HG03521 (cell line): Measurements from ENCODE around the gene MEGF10.
"Not testable (repeated sequence)": the region's sequence is repeated elsewhere in the genome, so short reads cannot be mapped to it uniquely, and the experiment has no call there.

Experiments used
- ATAC-seq: cut with Tn5 transposase; IDR thresholded peaks from one replicate; pipeline ENCODE4 v1.9.1; 2021; ENCODE audit warnings: mild to moderate bottlenecking, moderate library complexity; ENCODE audit not compliant: unreplicated experiment

MEGF10 gene

GRCh38 chr5:127290019-127290945, at the start of gene MEGF10:
MEGF10 (plus strand) TSS chr5:127290796; CDS start chr5:127331309, 40,513 bp downstream.
- no peak for ATAC-seq

- no peak for ATAC-seq
Measured at GRCh38 chr5:127243011-127243410, 47.6 kb upstream of the MEGF10 start.

- ATAC-seq, result no peak
Measured at GRCh38 chr5:127254729-127255284, 35.8 kb upstream of the MEGF10 start.

GRCh38 chr5:127256886-127257597, 33.6 kb upstream of the MEGF10 start:
- no peak for ATAC-seq

DNA sequence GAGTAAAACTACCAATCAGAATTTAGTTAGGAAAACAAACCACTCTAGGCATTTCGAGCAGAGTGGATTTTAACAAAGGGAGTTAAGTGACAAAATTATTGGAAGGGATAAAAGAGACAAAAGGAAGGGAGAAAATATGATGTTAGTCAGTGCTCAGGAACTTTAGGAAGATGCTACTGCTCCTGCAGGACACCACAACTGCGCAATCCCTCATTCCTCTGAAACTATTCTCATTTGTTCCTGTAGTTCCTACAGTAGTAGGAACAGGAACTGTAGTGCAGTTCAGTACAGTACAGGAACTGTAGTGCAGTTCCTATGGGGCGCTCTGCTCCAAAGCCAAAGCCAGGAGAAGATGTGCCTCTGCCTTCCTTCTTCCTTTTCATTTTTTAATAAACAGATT, 29.9 kb upstream of the MEGF10 start:
- no peak for ATAC-seq

- ATAC-seq, result not testable (repeated sequence)
Measured at GRCh38 chr5:127265473-127265872, 25.1 kb upstream of the MEGF10 start.

GRCh38 chr5:127268342-127268741, 22.3 kb upstream of the MEGF10 start:
- not testable (repeated sequence) for ATAC-seq

- ATAC-seq, result not testable (repeated sequence)
Measured at GRCh38 chr5:127270713-127271112, 19.9 kb upstream of the MEGF10 start.

DNA sequence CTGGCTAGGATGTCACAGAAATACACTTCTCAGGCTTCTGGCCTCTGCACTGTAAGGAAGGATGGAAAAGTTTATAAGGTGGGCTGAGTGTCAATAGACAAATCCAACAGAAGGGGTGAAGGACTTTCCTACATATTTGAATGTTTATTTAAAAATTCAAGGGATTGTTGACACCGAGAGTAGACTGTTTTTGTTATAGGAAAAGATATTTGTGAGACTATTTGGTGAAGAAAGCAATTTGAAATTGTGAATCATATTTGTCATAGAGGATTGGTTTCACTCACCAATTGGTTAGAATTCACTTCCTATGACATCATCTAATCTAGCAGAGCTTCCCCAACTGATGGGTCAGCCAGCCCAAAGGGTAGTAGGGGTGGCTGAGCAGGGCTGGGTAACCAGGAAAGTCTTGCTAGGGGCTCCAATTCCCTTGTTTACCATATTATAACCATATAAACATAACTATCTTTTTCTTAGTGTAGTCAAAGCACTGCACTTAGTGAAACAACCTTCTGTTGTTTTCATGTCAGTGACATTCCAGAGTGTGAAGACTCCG, 14.9 kb upstream of the MEGF10 start:
- ATAC-seq, result no peak

- no peak for ATAC-seq
Measured at GRCh38 chr5:127280491-127281220, 9.9 kb upstream of the MEGF10 start.

- no peak for ATAC-seq
Measured at GRCh38 chr5:127281609-127282008, 9.0 kb upstream of the MEGF10 start.

GRCh38 chr5:127288676-127289075, 1.9 kb upstream of the MEGF10 start:
- ATAC-seq, result no peak

DNA sequence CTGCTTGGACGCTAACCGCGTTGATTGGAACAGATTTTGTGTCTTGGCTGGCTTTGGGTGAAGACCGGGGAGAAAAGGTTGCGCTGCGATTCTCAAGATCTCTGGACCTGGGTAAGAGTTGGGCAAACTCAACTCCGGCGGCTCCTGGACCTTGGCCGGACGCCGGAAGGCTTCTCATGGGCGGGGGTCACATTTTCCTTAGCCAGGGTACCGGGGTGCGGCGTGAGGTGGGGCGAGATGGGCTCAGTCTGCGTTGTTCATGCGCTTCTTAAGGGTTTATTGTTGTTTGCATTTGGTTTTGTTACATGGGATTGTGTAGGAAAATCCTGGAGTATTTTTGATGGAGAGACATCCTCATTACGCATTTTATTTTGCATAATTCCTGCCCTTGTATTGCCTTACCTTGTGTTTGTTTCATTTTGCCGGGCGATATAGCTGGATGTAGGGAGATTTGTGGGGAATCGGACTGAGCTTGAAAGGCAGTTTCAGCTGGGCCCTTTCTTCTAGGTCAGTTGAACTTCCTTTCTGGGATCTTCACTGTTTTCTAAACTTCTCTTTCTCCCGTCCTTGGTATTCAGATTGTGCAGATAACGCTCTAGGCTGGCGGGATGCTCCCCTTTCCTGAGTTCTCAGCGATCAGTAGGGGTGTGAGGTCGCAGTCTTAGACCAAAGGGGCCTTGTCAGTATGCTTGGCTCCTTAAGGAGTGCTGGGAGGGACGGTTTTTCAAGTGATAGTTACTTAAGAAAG, 524 bp downstream of the MEGF10 start:
- no peak for ATAC-seq

DNA sequence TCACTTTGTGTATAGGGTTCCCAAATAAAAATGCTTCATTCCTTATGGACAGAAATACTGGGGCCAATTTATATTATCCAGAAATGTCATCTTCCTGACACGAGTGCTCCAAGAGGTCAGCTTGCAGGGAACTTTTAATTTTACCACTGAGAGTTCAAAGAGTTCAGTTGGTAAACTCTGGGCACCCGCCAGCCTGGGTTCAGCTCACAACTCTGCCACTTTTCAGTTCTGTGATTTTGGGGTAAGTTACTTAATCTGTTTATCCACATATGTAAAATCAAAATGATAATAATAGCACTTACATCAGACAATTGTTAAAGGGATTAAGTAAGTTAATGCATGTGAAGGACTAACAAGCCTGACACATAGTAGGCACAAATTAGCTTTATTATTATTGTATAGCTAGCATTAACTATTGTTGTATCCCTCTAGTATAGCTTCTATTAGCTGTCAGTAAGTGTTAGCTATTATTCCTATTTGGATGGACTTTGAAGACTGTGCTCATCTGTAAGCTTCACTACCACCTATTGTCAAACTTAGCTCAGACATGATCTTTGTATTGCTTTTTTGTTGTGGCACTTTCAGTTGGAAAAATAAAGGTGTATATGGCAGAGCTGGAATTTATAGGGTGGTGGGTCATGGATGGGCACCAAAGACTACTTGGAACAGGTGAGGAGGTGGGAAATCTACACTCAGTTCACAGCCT, 1.6 kb downstream of the MEGF10 start:
- ATAC-seq, result no peak

DNA sequence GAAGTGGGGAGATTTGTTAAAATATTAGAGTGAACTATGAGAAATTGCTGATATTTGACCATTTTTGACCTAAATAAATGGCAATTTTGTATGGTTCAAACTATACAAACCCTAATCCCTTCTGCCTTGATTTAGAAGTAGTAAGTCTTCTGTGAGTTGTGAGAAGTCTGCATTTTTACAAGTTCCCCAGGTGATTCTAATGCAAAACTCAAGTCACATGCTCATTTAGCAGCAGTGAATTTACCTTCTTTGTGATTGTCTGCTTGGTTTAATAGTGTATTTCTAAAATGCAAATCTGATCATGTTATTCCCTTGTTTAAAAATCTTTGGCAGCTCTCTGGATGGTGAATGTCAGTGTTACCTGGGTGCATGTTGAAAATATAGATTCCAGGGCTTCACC, 2.8 kb downstream of the MEGF10 start:
- no peak for ATAC-seq

GRCh38 chr5:127294829-127295228, 4.2 kb downstream of the MEGF10 start:
- no peak for ATAC-seq

DNA sequence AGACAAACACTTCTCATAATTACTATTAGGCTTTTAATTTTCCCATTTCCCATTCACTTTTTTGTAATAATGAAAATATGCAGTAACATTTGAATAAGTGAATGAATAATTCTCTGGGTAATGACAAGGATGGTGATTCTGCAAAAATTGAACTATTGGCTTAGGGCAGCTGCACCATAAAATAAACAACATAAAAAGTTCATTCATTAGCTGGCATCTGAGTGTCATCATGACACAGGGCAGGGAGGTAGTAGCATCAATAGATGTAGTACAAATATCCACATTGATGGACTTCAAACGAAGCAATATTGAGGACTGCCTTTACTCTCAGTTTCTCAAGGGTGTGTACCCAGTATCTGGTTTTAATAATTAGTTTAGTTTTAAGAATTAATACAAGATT, 4.9 kb downstream of the MEGF10 start:
- no peak for ATAC-seq

GRCh38 chr5:127296321-127296720, 5.7 kb downstream of the MEGF10 start:
- no peak for ATAC-seq

DNA sequence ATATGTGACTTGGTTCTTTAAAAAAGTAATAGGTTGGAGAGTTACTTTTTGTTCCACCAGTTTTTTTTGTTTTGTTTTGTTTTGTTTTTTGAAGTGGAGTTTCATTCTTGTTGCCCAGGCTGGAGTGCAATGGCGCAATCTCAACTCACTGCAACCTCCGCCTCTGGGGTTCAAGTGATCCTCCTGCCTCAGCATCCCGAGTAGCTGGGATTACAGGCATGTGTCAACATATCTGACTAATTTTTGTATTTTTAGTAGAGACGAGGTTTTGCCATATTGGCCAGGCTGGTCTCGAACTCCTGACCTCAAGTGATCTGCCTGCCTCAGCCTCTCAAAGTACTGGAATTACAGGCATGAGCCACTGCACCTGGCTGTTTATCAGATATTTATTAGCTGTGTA, 6.3 kb downstream of the MEGF10 start:
- ATAC-seq, result not testable (repeated sequence)
